Posterior cingulate gyrus (tissue), 11 donors: ENCODE measurements around the gene EBNA1BP2.
A peak's percentile ranks its signal among the peaks of the same experiment; 100 is the strongest.
"Not testable (repeated sequence)": the region's sequence is repeated elsewhere in the genome, so short reads cannot be mapped to it uniquely, and the experiment has no call there.

Source experiments
- DNase-seq, 10 donors: peaks; one replicate each; pipeline versions ENCODE4 v3.0.0 to v3.0.0-alpha.2; 2020 to 2021; ENCODE audit warnings: mixed read lengths in 3 of 10
- intact Hi-C: fragments of 100-400 bp; cut with DNase I; formaldehyde crosslinking; loops from one replicate; pipeline ENCODE4 v1.15.1; 2023

EBNA1BP2 gene, protein sequence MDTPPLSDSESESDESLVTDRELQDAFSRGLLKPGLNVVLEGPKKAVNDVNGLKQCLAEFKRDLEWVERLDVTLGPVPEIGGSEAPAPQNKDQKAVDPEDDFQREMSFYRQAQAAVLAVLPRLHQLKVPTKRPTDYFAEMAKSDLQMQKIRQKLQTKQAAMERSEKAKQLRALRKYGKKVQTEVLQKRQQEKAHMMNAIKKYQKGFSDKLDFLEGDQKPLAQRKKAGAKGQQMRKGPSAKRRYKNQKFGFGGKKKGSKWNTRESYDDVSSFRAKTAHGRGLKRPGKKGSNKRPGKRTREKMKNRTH

DNA sequence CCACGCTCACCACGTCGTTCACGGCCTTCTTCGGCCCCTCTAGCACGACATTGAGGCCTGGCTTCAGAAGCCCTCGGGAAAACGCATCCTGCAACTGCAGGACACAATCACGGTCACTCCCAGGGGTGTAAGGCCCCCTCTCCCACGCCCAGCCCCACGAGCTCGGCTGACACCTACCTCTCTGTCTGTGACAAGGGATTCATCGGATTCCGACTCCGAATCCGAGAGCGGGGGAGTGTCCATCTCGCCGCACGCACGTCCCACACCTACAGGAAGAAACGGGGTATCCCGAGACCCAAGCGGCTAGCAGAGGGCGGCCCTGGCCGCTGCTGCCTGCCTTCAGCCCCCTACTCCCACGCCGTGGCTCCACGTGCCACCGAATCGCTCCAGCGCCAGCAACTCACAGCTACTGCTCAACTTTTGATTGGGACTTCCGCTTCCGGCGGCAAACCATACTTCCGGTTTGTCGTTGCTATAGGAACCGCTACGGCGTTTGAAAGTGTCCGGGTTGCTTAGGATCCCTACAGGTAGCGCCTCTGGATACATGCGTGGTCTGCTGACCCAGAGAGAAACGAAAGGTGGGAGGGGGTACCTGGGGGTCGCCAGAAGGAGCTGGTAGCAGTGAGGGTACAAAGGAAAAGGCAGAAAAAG, at the start of gene EBNA1BP2, which contains the start of gene CFAP57:
TSS of gene EBNA1BP2 (minus strand) at position 415 of the 651 bp plus-strand sequence. CDS start at position 243, 172 bp downstream.
TSS of gene CFAP57 (plus strand) at position 455 of the 651 bp plus-strand sequence. CDS start 424 bp downstream, outside the sequence.
- intact Hi-C loops, result no loop called here

DNA sequence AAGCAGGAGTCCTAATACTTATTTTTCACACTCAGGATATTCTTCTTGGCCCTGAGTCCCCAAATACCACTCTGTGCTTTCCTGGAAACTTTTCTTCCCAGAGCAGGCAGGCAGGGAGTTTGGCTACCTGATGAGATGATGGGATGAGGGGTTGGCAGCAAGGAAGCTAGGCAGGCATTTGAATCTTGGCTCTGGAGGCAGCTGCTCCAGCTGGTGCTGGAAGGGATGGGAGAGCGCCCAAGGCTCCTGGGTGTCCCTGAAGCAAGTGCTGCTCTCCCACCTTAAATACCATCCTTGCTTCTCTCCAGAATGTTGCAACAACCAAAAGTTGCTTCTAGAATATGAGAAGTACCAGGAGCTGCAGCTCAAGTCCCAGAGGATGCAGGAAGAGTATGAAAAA, 49.7 kb upstream of the EBNA1BP2 start:
- intact Hi-C loops, result loop anchor here (10.0 kb wide), 1 partner anchor 313 kb away; the partner anchor contains the start of gene PTPRF

More for the DNA sequence above, at the start of gene EBNA1BP2, which contains the start of gene CFAP57:
- peak; percentile 82 to 98 (median 92) for DNase-seq

DNA sequence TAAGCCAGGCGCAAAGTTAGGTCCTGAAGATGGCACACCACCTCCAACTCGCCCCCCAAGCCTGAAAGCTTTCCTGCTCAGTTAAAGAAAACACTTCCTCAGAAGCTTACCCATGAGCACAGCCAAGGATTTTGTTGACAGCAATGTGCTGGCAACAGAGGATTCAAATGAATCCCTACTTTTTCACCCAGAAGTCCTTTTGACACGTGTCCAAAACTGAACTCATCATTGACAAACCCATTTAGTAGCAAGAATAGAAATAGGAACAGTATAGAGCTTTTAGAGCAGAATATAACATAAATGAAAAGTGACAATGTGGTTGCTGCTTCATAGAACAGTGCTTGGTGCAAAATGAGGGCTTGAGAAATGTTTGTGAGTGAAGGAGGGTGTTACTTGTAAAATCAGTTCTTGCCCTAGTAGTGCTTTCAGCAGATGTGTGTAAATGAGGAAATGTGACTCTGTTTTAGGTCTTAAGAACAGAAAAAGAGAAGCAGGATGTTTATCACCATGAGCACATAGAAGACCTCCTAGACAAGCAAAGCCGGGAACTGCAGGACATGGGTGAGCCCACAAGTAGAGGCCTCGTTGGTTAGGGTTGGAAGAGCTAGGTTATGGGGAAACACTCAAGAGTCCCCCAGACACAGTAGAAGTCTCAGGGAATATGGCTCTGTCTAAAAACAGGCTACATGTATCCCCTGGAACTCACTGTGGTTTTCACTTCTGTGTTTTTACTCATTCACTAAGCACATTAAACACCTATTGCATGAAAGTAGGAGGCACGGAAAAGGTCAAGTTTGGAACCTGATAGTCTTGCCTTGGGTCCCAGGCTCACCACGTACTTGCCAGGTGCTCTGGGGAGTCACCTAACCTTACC, 49.1 kb upstream of the EBNA1BP2 start:
- no peak for DNase-seq
- intact Hi-C loops, result loop anchor here (10.0 kb wide), 1 partner anchor 314 kb away; the partner anchor contains the start of gene PTPRF

More for the DNA sequence above, 49.7 kb upstream of the EBNA1BP2 start:
- DNase-seq, result no peak

DNA sequence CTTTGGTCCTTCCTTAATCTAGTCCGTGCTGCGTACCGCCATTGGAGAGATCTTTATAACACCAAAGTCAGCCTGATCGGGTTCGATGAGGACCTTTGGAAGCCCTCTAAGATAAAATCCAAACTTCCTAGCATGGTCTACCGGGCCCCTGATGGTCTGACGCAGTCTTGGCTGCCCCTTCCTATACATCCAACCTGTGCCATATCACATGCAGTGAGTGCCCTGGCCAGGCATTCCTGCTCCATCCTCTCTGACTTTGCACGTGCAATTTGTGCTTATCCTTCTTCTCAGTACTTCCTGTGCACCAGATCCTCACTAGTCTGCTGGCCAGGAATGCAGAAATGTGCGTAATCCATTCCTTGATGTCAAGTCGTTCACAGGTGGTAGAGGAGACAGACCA, 45.7 kb upstream of the EBNA1BP2 start:
- no peak for DNase-seq
- intact Hi-C loops, result no loop called here

DNA sequence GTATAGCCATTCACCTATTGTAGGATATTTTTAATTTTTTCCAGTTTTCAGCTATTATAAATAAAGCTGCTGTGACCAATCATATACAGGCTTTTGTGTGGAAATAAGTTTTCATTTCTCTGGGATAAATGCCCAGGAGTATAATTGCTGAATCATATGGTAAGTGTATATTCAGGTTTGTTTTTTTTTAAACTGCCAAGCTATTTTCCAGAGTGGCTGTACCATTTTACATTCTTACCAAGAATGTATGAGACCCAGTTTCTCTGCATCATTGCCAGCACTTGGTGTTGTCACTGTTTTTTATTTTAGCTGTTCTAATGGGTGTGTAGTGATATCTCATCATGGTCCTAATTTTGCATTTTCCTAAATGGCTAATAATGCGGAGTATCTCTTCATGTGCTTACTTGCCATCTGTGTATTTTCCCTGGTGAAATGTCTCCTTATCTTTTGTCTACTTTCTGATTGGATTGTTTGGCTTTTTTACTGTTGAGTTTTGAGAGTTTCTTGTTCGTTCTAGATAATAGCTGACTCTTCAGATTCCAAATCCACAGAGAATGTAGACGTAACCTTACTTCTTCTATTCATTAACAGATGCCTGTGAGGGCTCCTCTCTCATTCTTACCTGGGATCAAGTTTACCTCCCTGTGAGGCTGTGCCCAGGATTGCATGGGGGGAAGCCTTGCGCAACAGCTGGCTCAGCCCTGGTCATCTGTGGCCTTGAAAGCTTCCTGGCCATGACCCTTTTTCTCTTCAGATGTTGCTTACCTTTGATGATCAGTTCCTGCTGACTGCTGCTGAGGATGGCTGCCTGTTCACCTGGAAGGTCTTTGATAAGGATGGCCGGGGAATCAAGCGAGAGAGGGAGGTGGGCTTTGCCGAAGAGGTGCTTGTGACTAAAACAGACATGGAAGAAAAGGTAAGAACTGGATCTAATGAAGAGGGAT, 42.7 kb upstream of the EBNA1BP2 start:
- DNase-seq, result no peak
- intact Hi-C loops, result no loop called here

DNA sequence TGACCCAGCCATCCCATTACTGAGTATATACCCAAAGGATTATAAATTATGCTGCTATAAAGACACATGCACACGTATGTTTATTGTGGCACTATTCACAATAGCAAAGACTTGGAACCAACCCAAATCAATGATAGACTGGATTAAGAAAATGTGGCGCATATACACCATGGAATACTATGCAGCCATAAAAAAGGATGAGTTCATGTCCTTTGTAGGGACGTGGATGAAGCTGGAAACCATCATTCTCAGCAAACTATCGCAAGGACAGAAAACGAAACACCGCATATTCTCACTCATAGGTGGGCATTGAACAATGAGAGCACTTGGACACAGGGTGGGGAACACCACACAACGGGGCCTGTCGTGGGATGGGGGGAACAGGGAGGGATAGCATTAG, 36.2 kb upstream of the EBNA1BP2 start:
- DNase-seq, result peak in 1 of 10 donors; percentile 16
- intact Hi-C loops, result not testable (repeated sequence)

DNA sequence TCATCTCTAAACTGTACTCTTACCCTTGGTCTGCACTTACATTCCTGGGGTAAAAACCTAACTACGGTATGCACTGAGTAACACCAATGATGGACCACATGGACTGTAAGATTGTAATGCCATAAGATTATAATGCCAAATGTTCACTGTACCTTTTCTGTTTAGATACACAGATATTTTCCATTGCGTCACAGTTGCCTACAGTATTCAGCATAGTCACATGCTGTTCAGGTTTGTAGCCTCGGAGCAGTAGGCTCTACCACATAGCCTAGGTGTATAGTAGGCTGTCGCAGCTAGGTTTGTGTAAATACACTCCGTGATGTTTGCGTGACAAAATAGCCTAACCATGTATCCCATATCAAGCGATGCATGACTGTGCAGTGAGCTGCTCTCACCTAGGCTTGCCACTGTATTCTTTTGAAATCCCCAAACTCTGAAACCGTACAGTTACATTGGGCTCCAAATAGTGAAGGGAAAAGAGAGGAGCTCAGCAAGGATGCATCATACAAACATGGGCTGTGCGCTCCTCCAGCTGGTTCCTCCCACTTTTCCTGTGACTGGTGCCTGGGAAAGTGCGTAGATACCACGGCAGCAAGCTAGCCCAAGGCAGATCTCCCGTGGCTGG, 35.3 kb upstream of the EBNA1BP2 start:
- peak in 1 of 10 donors; percentile 15 for DNase-seq
- intact Hi-C loops, result no loop called here

DNA sequence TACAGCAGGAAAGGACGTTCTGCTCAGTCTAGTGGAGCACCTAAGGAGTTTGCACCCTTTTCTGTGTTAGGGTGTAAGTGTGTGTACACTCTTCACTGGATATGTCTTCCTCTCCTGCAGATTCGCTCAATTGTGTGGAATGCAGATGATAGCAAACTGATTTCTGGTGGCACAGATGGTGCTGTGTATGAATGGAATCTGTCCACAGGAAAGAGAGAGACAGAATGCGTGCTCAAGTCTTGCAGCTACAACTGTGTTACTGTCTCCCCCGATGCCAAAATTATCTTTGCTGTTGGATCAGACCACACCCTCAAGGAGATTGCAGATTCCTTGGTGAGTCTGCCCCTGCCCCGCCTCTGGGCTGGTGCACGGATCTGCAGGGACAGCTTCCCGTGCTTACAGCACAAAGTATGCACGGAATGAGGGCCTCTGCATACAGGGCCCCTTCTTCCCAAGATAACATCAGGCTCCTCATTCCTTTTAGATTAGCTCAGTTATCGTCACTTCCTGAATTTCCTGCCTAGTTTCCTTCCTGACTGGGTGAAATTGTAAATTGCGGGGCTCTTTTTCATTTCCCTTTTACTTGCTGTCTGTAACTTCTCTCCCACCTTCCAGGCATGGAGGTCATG, 34.6 kb upstream of the EBNA1BP2 start:
- DNase-seq, result peak in 2 of 10 donors; percentile 70 to 85

DNA sequence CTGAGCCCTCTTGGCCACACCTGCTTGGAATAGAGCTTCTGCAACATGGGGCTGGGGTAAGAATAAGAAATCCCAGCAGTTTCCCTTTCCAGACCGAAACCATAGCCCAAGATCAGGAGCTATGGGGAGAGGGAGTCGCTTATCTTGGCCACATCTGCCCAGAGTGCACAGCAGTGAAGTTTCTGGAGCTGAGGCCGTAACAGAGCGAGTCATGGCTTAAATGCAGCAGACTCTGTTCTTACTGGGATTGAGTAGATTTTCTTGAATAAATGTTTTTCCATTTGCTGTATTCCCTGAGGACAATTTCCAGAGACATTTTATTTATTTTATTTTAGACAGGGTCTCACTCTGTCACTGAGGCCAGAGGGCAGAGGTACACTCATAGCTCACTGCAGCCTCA, 33.6 kb upstream of the EBNA1BP2 start:
- DNase-seq, result no peak
- intact Hi-C loops, result no loop called here

More for the DNA sequence above, 34.6 kb upstream of the EBNA1BP2 start:
- intact Hi-C loops, result no loop called here

DNA sequence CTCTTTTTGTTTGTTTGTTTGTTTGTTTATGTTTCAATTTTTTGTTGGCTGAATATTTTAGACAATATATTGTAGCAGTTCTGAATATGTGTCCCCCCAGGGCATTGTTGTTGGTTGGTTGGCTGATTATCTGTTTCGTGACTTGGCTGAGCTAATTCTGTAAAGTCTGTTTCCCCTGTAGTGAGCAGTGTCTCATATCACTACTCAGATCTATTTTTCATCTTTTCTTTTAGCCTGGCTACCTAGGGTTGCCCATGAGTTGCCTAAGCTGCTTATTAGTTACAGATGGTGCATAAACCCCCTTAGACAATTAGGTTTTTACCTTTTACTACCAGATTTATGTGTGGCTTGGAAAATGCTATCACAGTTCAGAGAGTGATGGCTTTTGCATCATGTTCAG, 32.3 kb upstream of the EBNA1BP2 start:
- intact Hi-C loops, result no loop called here
- no peak for DNase-seq

DNA sequence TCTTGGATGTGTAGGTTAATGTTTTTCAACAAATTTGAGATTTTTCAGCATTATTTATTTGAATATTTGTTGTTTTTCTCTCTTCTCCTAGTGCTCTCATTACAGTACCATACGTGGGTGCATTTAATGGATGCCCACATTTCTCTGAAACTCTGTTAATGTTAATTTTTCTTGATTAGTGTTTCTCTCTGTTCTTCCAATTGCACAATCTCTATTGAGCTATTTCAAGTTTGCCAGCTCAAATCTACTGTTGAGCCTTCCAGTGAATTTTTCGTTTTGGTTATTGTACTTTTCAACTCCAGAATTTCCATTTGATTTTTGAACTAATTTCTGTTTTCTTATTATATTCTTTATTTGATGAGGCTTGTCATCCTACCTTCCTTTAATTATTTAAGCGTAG, 31.8 kb upstream of the EBNA1BP2 start:
- DNase-seq, result no peak
- intact Hi-C loops, result no loop called here

DNA sequence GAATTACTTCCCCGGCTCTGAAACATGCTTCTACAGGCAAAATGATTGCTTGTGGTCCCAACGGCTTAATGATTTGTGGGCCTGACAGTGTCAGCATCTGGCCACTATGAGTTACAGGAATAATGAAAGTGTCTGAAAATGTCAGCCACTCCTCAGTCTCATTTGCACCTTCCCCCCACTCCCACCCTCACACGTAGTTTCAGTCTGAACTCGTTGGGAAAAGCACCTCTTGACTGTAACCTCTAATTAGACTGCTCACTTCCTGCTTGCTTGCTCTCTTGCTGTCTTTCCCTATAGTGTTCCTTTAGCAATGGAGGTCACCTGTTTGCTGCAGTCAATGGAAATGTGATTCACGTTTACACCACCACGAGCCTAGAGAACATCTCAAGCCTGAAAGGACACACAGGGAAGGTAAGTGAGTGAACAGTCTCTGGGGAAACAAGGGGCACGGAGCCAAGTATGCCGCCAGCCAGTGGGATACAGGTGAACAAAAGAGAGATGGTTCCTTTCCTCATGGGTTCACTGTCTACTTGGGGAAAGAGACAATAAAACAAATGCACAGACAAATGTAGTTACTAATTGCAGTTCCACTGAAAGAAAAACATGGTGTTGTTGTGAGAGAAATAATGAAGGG, 27.1 kb upstream of the EBNA1BP2 start:
- DNase-seq, result no peak
- intact Hi-C loops, result no loop called here

DNA sequence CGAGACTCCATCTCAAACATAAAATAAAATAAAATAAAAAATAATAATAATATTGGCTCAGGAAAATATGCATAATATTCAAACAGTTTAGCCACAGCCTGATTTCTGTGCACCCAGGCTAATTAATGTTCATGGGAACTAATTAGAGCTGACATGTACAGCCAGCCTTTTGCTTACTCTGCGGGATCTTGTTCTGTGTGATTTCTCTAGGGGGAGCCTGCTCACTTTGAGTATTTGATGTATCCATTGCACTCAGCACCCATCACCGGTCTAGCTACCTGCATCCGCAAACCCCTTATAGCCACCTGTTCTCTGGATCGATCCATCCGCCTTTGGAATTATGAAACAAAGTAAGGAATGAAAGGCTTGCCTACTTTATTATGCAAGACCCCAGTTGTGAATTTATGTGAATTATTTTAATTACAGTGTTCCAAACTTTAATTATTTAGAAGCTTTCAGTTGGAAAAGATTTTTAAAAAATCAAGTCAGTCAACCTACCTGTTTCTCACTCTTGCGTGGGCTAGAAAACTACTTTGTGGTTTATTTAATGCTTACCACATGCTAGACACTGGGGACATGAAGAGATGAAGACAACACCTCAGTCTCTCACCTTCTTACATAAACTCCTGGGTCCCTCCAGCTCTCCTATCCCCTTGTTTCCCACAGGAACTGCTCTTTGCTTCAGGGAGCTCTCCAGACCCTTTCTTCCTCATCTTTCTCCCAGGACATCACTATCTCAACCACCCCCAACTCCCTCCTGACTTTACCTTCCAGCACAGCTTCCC, 25.4 kb upstream of the EBNA1BP2 start:
- intact Hi-C loops, result no loop called here

DNA sequence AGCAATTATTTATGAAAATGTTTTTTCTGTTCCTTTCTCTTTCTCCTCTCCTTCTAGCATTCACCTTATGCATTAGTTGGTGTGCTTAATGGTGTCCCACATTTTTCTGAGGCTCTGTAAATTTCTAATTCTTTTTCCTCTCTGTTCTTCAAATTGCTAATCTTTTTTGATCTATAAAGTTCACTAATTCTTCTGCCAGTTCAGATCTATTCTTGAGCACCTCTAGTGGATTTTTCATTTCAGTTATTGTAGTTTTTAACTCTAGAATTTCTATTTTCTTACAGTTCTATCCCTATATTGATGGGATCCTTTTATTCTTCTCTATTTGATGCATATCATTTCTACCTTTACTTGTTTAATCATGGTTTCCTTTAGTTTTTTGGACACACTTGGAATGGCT, 22.4 kb upstream of the EBNA1BP2 start:
- intact Hi-C loops, result no loop called here
- no peak for DNase-seq

More for the DNA sequence above, 25.4 kb upstream of the EBNA1BP2 start:
- DNase-seq, result no peak

DNA sequence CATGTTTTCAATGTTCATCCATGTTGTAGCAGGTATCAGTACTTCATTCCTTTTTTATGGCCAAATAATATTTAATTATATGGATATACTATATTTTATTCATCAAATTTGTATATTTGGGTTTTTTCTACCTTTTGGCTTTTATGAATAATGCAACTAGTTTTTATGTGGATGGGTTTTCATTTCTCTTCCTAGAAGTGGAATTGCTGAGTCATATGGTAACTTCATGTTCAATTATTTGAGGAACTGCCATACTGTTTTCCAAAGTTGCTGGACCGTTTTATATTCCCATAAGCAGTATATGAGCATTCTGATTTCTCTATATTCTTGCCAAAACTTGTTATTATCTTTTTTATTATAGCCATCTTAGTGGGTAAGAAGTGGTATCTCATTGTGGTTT, 16.0 kb upstream of the EBNA1BP2 start:
- DNase-seq, result no peak
- intact Hi-C loops, result no loop called here

DNA sequence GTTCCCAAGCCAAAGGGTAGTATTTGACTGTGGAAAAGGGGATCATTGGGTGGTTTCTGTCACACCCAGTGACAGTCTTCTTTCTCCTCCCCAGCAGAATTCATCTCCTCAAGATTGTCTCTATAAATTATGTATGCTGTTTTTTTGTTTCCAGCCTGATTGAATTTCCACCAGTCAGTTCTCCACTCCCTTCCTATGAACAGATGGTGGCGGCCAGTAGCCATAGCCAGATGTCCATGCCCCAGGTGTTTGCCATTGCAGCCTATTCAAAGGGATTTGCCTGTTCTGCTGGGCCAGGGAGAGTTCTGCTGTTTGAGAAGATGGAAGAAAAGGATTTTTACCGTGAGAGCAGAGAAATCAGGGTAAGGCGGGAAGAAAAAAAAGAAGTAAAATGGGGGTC, 12.9 kb upstream of the EBNA1BP2 start:
- intact Hi-C loops, result no loop called here
- DNase-seq, result no peak

DNA sequence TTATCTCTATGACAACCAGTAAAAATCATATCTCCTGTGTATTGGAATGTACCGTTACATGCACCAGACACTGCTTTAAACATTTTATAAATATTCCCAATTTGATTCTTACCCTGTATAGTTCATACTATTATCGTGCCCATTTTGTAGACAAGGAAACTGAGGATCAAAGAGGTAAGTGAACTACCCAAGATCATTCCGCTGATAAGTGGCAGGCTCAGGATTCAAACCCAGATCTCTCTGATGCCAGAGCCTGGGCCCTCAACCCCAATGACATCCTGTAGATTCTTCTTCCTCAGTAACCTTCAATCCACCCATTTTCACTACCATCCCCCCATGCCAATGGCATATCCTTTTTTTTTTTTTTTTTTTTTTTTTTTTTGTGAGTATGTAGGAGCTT, 12.3 kb upstream of the EBNA1BP2 start:
- DNase-seq, result no peak
- intact Hi-C loops, result no loop called here
